ENCODE data around the gene SH3D21.

SH3D21 gene

DNA sequence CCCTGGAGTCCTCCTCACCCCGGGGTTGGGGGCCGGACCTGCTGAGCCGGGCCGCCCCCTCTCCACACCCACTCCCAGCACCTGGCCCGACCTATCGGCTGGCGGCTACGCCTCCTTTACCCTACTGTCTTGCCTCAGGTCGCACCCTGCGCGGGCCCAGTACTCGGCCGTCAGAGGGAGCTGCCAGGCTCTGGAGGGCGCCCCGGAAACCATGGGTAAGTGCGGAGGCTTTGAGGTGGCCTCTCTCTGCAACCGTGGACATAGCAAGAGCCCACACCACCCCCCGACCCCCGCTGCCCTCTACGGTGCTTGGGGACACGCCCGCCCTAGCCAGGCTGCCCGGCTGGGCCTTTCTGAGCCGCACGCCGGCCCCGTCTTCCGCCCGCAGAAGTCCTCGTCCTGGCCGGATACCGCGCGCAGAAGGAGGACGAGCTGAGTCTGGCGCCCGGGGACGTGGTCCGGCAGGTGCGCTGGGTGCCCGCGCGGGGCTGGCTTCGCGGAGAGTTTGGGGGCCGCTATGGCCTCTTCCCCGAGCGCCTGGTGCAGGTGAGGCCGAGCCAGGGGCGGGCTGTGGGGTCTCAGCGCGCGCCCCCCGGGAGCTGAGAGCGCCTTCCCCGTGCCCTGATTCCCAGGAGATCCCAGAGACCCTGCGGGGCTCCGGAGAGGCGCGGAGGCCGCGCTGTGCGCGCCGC, at the start of gene SH3D21:
Gene SH3D21 (plus strand): TSS at position 159 of the 692 bp plus-strand sequence. CDS start 53 bp downstream, at position 212.
- peak; percentile 15 for DNase-seq

GRCh38 chr1:36256558-36257374, 49.4 kb upstream of the SH3D21 start:
- no peak for DNase-seq

DNA sequence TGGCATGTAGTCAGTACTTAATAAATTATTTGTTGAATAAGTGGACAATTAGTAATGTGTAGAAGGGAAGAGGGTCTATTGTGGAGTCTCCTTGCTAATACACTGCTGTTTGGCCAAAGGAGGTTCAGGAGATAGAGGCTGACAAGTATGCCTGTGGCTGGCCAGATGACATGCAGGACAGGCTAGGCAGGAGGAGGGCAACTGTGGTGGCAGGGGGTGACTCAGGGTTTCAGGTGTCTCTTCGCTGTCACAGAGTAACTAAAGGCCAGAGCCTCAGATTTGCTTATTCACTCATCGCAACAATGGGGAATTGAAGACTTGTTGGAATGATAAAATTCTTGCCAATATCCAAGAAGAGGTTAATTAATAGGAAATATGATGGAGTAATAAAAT, 48.8 kb upstream of the SH3D21 start:
- DNase-seq, result no peak

GRCh38 chr1:36258960-36259344, 47.2 kb upstream of the SH3D21 start:
- peak; percentile 47 for DNase-seq

GRCh38 chr1:36268981-36269380, 37.2 kb upstream of the SH3D21 start:
- DNase-seq, result no peak

GRCh38 chr1:36269408-36269838, 36.7 kb upstream of the SH3D21 start:
- DNase-seq, result no peak

DNA sequence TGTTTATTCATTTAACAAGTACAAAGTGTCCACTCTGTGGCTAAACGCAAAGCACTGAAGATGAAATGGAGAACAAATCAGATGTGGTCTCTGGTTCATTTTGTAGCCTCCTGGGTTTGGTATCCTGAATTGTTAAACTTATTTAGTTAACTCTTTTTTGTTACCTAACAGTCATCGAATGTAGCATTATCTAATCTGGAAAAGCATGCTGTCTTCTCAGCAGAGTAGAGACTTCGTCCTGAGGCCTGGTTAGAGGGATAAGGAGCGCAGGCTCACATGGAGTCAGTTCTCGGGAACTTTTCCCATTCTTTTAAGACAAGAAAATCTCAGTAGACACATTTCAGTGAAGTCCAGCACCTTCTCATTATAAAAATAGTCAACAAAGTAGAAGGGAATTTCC, 33.1 kb upstream of the SH3D21 start:
- DNase-seq, result no peak

- DNase-seq, result no peak
These were observed 32.0 kb upstream of the SH3D21 start for GRCh38 chr1:36274201-36274600.

- no peak for DNase-seq
These were observed 29.5 kb upstream of the SH3D21 start for GRCh38 chr1:36276688-36277087.

- no peak for DNase-seq
These were observed 26.9 kb upstream of the SH3D21 start for GRCh38 chr1:36279110-36279788.

DNA sequence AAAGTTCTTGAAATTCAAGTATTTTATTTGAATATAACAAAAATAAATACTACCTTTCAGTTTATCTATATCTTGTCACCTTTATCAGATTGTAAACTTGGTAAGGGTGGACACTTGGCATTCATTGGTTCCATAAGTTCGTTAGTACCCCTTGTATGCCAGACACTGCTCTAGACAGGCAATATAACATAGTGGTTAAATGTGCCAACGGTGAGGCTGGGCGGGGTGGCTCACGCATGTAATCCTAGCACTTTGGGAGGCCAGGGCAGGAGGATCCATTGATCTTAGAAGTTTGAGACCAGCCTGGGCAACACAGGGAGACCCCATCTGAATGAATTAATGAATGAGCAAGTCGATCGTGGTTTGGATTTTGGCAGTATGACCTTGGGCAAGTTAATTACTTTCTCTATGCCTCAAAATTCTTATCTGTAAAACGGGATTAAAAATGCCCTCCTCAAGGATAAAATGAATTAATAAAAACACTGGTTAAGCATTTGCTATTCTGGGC, 26.3 kb upstream of the SH3D21 start:
- no peak for DNase-seq

GRCh38 chr1:36284061-36284460, 22.1 kb upstream of the SH3D21 start:
- DNase-seq, result no peak

- no peak for DNase-seq
These were observed 21.7 kb upstream of the SH3D21 start for GRCh38 chr1:36284517-36284916.

DNA sequence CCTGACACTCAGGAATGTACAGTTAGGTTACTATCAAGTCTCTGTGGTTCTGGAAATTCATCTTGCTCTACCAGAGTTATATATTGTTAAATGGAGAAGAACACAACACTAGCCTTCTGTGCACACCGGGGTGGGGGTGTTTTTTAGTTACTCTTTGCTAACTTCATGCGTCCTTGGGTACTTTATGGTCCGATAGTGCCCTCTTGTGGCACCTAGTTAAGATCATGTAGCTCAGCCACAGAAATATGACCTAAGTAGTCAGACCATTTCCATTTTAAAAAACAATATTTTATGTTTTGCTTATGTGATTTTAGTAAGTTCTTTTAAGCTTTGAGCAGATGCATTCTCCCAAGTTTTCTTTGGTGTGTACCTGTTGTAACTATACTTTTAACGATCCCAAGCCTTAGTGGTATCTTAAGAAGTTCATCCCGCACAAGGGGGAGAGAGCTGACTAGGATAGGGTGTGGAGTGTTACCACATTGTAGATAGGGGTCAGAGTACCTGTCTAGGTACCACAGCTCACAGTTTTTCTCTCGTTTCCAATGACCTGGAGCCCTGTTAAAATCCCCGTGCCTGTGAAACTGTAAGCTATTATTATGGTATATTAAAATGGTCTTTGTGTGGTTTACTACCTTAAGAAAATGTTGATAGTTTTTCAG, 20.6 kb upstream of the SH3D21 start:
- DNase-seq, result peak; percentile 57

GRCh38 chr1:36286802-36287201, 19.4 kb upstream of the SH3D21 start:
- DNase-seq, result no peak

DNA sequence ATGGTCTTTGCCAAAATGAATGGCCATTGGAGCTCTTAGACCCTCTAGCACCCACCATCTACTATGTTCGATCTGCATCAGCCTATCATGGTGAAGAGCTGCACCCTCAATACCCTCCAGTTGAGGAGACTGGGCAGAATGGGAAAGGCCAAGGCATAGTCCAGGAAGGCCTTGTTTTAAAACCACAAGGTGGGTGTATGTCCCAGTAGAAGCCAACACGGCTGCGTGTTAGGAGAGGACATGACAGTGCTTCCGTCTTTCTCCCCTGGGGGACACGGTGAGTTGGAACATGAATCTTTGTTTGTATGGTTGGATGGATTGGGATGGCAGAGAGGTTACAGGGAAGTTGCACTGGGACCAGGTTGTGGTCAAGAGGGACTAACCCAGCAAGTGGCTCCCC, 18.6 kb upstream of the SH3D21 start:
- DNase-seq, result no peak

GRCh38 chr1:36295390-36295789, 10.8 kb upstream of the SH3D21 start:
- DNase-seq, result no peak

DNA sequence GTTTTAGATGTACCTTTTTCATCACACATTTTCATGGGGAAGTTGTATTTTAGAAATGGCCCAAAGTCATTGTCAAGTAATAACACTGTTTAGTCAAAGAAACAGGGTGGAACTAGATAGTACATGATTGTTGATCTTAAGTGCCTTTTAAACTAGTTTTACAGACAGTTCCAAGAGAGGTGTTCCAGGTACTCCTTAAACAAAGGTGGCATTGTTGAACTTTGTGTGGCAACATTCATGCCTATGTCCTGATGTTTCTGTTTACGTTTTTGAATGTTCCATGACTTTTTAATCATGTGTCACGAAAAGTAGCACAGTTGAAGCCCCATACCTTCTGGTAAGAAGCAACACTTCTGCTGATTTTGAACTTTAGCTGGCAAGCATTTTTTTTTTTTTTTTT, 9.1 kb upstream of the SH3D21 start:
- no peak for DNase-seq

DNA sequence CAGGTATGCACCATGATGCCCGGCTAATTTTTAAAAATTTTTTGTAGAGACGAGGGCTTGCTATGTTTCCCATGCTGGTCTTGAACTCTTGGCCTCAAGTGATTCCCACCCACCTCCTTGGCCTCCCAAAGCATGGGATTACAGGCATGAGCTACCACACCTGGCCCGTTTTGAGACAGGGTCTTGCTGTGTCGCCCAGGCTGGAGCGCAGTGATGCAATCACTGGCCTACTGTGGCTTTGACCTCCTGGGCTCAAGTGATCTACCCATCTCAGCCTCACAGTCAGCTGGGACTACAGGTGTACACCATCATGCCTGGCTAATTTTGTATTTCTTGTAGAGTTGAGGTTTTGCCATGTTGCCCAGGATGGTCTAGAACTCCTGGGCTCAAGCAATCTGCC, 7.5 kb upstream of the SH3D21 start:
- no peak for DNase-seq

DNA sequence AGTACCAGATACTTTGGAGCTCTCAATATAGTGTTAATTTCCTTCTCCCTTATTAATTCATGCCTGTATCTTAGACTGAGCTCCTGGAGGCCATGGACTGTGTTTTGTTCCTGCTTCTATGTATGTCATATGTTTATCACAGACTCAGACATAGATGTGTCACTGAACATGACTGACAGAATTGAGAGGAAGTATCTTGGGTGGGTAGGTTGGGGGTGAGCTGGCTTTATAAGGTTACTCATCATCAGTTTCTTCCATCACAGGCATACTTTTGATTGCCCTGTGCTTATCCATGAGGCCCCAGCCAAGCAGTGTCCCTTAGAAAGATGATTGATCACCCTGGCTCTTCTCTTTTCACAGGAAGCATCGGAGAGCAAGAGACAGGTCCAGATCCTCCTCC, 5.6 kb upstream of the SH3D21 start:
- DNase-seq, result no peak

DNA sequence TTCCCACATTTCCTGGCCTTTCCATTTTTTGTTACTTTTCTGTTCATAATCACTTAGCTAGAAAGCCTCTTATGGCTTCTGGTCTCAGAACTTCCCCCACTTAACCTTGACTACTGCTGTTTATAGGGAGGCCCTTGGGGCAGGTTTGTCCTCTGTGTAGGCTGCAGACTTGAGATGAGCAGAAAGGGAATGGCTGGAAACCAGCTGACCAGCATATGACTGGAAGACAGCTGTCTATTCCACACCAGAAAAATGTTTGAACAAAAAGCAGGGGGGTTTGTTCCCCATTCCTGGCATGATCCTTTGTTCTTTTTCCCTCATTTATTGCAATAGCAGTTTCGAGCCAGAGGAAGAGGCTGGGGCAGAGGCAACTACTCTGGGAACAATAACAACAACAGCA, 4.9 kb upstream of the SH3D21 start:
- DNase-seq, result no peak

- DNase-seq, result no peak
These were observed 2.9 kb upstream of the SH3D21 start for GRCh38 chr1:36303244-36303643.
